Endothelial cell of hepatic sinusoid (primary cell): ENCODE data around the gene RNU1-3.
"Not testable (repeated sequence)": the region's sequence is repeated elsewhere in the genome, so short reads cannot be mapped to it uniquely, and the experiment has no call there.

Source experiments
- in situ Hi-C: cut with HindIII; loops from 2 replicates; pipeline ENCODE4 v1.10.0; 2017; ENCODE audit warnings: low sequenced_read_pairs

RNU1-3 gene

DNA sequence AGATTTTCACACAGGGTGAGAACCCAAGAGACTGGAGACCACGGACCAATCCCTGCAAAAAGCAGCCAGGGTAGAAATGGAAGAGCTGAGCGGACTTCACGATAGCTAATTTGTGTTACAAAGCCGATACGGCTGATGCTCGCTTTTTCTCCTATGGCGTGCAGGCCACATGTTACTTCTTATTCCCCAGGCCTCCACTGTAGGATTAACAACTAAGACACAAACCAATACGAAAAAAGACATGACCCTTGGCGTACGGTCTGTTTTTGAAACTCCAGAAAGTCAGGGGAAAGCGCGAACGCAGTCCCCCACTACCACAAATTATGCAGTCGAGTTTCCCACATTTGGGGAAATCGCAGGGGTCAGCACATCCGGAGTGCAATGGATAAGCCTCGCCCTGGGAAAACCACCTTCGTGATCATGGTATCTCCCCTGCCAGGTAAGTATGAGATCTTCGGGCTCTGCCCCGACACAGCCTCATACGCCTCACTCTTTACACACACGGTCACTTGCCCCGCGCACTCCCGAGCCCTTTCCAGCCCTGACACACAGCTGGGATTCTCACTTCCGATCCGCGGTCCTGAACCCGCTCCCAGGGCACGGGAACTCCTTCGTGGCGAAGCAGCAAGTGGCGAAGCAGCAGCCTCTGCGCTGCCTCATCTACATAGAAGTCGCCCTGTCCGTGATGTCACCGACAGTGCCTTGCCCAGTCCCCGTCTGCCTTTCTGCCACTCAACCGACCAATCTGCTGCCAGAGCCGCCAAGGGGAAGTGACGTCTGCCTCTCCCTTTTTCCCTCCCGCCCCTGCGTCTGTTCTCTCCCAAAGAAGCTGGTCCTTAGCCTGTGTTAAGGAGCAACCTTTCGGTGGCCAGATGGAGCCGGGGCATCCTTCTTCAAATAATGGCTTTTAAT, at the start of gene RNU1-3:
Gene RNU1-3, minus strand, starts transcription at position 447 of the 912 bp plus-strand sequence.
- in situ Hi-C loops = not testable (repeated sequence)

DNA sequence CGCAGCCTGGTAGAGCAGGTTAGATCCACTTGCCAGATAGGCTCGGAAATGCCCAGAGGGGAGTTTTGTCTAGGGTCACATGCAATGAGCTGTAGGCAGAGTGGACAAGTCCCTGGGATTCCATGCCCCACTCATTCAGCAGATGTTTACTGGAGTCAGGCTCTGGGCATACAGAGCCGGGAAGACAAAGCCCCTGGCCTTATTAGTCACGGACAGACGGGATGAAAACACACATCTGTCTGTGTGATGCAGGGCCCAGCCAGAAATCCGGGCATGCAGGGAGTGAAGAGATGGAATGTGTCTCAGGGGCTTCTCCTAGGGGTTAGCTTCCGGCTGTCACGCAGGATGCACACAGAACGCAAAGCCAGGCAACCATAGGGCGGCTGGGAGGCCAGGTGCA, 46.7 kb upstream of the RNU1-3 start:
- in situ Hi-C loops = not testable (repeated sequence)

DNA sequence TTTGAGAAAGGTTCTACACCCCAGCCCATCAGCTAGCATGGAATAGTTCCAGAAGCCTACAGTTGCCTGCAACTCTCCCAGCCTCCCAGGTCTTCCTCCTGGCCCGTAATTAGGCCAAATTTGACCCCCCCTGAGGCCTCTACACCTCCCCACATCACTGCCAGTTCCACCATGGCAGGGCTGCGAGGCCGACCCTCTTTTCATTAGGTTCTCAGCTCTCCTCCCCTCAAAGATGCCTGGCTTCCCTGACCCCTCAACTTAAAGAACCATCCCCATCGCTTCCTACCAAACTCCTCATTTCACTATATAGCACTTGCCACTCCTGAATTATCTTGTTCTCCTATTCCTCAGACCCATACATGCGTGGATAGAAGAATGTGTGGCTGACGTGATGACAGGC, 46.2 kb upstream of the RNU1-3 start:
- in situ Hi-C loops = not testable (repeated sequence)

DNA sequence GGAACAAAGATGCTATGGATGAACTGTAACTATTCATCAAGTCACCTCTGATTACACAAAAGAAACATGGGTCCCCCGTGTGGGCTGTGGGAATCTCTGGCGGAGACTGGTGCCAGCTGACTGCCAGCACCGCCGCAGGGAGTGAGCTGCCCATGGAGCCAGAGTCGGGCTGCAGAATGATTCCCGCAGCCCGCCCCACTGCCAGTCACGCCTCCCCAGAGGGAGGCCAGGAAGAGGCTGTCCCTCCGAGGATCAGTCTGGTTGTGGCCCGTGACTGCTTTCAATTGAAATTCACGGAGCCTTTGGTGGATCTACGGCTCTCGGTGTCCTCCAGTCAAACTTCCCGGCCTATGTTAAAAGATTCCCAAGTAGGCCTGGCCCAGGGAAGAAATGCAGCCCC, 45.8 kb upstream of the RNU1-3 start:
- in situ Hi-C loops = not testable (repeated sequence)

DNA sequence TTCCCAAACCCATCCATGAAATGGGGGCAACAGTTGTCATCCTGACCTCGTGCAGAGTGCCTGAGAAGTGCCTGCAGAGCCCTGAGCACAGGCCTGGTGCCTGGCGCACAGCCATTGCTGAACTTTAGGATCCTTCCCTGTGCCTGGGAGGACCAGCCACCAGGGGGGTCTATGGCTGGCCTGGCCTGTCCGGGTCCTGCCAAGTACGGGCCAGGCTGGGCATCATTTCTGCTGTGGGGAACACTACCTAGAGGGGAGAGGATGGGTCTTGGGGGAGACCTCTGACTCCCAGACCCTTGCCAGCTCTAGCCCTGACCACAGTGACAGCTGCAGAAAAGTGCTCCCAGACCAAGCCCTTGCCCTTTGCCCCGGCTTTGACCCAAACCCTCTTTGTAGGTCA, 45.4 kb upstream of the RNU1-3 start:
- in situ Hi-C loops = not testable (repeated sequence)

DNA sequence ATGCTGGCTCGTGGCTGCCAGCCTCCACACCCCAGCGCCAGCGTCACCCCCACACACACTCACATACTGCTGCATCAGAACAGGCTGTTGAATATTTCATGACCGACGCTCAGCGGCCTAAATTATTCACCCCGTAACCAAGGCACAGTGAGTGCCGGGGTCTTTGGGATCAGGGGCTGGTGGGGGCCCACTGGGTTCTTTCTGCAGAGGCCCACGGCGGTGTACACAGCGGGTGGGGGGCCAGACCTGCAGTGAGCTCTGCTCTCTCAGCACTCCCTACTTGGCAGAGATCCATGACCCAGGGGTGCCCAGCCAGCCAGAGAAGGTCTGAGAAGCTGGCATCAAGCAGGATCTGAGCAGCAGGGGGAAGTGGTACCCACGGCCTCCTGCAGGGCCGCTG, 43.9 kb upstream of the RNU1-3 start:
- in situ Hi-C loops = not testable (repeated sequence)

DNA sequence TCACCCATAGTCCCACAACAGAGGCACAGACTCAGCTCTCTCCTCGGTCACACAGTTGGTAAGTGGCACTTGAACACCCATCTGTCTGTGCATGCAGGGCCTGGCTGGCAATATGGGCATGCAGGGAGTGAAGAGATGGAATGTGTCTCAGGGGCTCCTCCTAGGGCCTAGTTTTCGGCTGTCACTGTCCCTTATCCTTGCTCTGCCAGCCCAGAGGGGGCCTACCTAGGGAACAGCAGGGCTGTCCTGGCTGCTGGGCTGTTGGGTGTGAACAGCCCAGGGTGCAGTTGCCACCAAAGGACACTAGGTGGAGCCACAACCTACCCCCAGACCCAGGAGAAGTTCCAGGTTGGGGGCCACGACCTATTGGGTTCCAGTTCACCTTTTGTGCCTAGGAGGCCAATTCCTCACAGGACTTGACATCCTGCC, 42.9 kb upstream of the RNU1-3 start:
- in situ Hi-C loops = not testable (repeated sequence)

DNA sequence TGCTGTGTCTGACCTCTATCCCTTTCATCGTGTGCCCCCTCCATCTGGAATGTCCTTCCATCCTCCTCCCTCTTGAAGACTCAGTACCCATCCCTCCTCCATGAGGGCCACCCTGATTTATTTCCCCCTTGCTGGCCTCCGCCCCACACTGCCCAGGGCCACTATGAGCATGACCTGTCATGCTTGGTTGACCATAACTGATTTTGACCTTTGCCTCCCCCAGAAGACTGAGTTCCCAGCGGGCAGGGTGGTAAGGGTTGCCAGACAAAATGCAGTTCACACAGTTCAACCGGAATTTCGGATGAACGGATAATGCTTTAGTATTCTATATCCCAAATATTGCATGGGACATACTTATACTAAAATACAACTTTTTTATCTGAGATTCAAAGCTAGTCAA, 42.0 kb upstream of the RNU1-3 start:
- in situ Hi-C loops = not testable (repeated sequence)

DNA sequence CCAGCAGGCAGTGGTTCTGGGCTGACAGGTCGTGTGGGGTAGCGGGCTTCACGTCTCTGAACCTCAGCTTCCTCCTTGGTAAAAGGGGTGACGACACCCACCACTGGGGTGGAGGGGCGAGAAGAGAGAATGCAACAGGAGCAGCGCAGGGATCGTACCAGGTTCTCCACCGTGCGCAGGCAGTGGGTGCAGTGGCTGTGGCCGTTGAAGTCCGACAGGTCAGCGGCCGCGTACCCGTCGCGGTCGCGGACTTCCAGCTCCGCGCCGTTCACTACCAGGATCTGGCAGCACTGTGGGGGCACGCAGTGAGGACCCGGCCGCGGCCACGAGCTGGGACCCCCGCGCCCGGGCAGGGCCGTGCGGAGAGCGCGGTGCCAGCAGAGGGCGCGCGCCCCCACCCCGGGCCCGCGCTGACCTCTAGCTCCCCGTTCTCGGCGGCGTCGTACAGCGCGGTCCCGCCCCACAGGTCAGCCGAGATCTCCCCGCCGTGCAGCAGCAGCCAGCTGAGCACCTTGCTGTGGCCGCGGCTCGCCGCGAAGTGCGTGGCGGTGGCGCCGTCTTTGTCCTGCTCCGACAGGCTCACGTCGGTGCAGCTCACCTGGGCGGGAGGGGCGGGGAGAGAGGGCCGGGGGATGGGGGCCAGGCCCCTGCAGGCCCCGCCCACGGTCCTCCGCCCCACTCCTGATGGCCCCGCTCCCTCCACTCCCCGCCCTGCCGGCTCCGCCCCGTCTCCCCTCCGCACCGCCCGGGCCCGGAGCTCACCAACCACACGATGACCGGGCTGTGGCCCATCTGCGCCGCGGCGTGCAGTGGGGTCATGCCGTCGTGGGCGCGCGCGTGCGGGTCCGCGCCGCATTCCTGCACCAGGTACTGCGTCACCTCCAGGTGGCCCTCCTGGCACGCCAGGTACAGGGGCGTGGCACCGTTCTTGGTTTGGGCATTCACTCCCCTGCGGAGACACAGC, 40.7 kb upstream of the RNU1-3 start:
- in situ Hi-C loops = not testable (repeated sequence)

DNA sequence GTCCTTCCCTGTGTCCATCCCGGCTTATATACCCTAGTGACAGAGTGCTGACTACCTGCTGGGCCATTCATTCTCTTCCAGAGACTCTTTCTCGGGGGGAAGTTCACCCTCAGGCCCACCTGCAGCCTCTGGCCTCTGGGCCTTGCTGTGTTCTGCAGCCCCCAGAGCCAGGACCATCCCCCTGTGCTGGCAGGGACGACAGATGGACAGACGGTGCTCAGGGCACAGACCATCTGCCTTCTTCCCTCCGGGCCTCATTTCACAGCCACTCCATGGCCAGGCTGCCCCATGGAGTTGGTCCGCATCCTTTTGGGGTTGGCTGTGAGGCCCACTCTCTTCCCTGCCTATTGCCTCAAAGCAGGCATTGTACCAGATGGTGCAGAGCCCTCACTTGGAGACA, 39.6 kb upstream of the RNU1-3 start:
- in situ Hi-C loops = not testable (repeated sequence)

DNA sequence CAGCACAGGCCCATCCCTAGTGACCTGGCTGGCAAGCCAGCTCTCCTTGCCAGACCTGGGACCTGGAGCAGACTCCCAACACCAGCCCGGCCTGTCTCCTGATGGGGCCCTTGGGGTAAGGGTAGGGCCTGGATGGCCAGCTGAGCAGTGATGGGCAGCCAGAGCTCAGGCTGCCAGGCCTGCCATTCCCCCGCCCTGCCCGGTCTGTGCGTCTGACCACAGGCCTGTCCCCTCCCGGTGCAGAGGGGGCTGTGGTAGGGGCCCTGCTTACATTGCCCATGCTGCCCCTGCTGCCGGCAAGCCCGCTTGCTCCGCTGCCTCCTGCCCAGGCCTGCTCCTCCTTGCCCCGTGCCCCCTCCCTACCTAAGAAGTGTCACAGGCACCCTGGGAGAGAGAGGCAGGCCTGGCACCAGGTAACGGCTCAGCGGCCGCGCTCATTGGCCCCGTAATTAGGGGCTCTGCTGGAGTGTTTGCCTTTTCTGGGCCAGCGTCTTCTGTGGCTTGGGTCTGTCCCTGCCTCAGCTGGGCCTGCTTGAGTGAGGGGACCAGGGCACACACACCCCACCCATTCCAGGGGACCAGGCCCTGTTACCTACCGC, 37.9 kb upstream of the RNU1-3 start:
- in situ Hi-C loops = not testable (repeated sequence)

DNA sequence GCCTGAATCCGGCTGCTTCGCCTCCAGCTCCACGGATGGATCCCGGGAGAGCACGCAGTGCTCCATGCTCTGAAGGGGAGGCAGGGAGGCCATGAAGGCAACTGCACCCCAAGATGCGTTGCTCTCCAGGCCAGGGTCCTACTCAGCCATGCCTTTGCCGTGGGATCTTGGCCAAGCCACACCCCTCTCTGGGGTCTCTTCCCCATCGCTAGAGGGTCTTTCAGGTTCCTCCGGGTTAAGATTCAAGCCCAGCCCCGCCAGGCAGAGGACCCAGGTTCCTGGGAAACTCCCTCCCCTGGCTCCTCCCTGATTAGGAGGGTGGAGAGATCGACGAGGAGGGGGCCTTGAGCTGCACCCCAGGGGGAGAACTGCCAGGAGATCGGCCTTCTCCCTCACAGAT, 37.3 kb upstream of the RNU1-3 start:
- in situ Hi-C loops = not testable (repeated sequence)

DNA sequence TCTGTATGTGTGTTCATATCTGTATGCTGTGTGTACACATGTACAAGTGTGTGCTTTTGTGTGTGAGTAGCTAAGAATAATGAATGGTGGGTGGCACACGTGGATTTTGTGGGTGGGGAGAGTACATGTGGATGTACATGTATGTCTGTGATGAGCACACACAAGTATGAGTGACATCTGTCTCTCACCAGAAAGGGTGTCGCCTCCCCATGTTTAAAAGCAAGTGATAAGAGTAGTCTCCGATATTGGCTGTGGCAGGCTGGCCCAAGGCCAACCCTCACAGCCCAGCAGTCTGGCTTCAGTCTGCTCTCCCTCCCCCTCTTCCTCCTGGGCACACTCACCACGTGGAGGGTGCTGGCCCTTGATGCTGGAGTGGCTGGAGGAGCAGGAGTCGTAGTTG, 36.9 kb upstream of the RNU1-3 start:
- in situ Hi-C loops = not testable (repeated sequence)

DNA sequence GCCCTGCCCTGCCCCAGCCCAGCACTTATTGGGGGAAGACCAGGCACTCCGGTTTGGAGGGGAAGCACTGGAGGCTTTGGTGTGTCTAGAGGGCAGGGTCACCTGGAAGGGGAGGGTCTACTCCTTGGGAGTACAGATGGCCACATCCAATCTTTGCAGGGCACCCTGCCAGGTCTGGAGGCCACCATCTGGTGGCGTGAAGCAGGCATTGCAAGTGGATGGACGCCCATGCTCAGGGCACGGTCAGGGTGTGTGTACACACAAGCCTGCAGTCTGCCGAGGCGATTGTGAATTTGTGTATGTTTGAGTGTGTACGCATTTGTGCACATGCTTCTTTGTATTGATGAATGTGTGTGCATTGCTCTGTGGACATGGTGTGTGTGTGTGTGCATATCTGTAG, 36.4 kb upstream of the RNU1-3 start:
- in situ Hi-C loops = not testable (repeated sequence)

DNA sequence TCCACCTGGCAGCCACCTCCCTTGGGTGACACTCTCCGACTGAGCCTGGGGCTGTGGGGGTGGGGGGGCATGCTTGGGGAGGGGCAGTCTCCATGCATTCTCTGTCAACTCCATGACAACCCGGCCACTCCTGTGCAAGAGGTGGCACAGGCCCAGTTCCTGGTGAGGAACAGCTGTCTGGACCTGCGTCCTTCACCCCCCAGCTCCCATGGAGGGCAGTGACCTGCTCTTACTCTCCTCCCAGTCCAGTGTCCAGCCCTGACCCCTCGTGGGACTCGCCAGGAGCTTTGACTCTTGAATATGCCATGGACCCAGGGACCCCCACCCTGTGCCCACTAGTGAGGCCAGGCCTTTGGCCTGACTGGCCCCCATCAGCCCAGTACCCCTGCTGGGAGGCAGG, 35.5 kb upstream of the RNU1-3 start:
- in situ Hi-C loops = not testable (repeated sequence)

DNA sequence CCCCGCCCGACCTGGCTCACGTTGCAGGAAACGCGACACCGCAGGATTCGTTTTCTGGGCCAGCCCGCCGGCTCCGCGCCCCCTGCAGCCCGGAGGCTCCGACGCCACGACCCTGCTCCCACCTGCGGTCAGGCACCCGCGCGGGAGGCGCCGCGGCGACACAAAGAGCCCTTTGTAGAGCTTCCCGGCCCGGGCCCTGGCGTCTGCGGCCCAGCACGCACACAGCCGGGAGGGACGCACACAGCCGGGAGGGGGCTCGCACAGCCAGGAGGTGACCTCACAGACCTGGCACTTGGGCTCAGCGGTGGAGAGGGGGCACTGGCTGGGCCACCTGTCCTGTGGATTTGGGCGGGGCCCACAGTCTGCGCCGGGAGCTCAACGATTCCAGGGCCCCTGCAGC, 34.4 kb upstream of the RNU1-3 start:
- in situ Hi-C loops = not testable (repeated sequence)

DNA sequence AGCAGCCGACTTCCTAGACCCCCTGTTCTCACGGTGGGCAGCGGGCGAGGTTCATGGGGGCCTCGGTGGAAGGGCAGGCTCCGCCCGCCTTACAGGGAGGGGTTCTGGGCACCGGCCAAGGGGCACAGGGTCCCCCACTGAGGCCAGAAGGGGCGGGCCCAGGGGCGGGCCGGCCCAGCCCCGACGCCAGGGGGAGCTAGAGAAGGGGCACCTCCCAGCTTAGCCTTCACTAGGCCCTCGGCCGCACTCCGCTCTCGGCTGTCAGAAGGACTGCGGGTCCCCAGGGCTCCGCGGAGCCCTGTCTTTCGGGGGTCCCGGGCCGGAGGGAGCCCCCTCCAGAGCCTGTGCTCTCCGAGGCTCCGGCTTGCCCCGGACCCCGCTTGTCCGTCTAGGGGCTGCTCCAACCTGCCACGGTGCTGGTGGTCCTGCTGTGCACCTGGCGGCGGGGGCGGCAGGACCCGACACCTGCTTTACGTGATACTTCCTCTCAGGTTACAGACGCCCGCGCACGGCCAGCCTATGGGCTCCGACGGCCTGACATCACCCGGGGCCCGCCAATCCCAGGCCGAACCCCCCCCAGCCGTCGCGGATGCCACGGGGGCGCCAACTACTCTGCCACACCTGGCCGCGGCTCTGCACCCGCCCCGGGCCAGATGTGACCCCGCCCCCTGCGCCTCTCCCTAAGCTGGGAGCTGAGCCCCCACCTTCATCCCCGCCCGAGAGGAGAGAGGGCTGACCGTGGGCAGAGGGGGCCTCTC, 33.6 kb upstream of the RNU1-3 start:
- in situ Hi-C loops = not testable (repeated sequence)

DNA sequence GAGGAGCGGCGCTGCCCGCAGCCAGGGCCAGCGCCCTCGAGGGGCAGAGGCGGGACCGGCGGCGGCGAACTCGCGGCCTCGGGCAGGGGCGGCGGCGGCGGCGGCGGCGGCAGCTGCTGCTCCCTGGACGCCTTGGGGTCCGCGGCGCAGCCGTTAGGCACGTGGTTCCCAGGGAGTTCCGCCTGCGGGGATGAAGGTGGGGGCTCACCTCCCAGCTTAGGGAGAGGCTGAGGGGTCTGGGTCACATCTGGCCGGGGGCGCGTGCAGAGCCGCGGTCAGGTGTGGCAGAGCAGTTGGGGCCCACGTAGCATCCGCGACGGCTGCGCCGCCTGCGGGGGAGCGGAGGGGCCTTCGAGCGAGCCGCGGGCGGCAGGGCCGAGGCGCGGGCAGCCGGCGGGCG, 32.7 kb upstream of the RNU1-3 start:
- in situ Hi-C loops = not testable (repeated sequence)

DNA sequence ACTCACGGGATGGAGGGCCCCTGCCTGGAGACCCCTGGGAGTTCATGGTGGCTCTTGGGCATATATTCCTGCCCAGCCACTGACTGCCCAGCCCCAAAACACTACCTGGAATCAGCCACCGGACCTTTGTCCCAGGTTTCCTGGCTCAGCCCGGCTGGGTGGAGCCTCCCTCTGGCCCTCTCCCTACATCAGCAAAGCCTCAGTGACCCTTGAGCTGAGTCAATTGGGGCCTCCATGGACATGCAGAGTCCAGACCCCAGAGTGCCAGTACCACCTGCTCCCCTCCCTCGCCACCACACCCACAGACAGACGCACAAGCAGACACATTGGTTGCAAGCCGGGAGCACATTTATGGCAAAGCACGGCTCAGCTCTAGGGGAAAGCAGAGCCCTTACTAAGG, 30.4 kb upstream of the RNU1-3 start:
- in situ Hi-C loops = not testable (repeated sequence)

DNA sequence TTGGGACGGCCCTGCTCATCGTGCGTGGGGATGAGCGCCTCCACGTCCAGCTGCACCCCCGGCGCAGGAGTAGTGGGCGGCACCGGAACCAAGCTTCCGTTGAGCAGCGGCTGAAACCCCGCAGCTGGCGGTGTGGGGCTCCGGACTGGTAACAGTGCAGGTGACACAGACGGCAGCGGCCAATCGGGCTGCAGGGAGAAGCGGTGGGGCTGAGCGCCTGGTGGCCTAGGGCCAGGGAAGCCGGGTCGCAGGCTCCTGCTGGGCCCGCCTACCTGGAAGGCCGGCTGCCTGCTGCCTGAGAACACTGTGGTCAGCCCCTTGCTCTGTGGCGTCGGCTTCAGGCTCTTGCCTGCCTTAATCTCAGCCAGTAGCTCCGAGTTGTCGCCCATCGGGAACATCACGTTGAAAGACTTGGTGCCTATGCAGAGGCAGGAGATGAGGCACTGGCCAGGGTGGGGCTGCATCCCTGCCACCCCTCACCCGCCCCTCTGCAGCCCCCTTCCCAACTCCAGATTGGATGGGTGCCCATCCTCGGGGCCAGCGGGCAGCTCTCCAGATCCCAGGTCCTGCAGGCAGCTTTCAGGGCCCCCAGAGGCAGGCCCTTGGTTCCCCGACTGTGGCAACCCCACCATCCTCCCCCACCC, 29.9 kb upstream of the RNU1-3 start:
- in situ Hi-C loops = not testable (repeated sequence)
